Cardiac fibroblast (primary cell): ENCODE measurements around the gene CHN1.

Experiments used
- DNase-seq, 2 donors: peaks; one replicate each; pipeline versions ENCODE4 v3.0.0 to v3.0.0-alpha.2; 2010; ENCODE audit warnings: low read depth in 2 of 2
- H3K4me3 ChIP-seq, 2 donors: replicated peaks in 1 of 2; 1 replicate in 1 of 2; 2 replicates in 1 of 2; pipeline ENCODE4 v1.5.1; 2011; ENCODE audit warnings: low read depth in 2 of 2, low read length in 2 of 2, mild to moderate bottlenecking in 2 of 2, moderate library complexity in 1 of 2
- CTCF ChIP-seq: IDR thresholded peaks from one replicate; pipeline ENCODE4 v1.5.1; 2011; ENCODE audit warnings: low read depth, mild to moderate bottlenecking, low read length, inconsistent platforms

Gene CHN1

GRCh38 chr2:174789001-174789400 is 216.2 kb downstream of the CHN1 start:
- no peak for TF ChIP-seq CTCF
- H3K4me3 ChIP-seq, result no peak overlapping the region
- no peak for DNase-seq

- no peak for DNase-seq
- no peak for TF ChIP-seq CTCF
- H3K4me3 ChIP-seq, result no peak overlapping the region
These were observed 216.8 kb downstream of the CHN1 start for GRCh38 chr2:174788291-174788929.

GRCh38 chr2:174787487-174788205 is 217.5 kb downstream of the CHN1 start:
- TF ChIP-seq CTCF, result no peak
- H3K4me3 ChIP-seq, result no peak overlapping the region
- peak; percentile 86 to 89 for DNase-seq

GRCh38 chr2:174786066-174786725 is 219.0 kb downstream of the CHN1 start:
- no peak for TF ChIP-seq CTCF
- peak; percentile 44 to 70 for DNase-seq
- H3K4me3 ChIP-seq, result no peak overlapping the region

GRCh38 chr2:174785481-174785880 is 219.7 kb downstream of the CHN1 start:
- TF ChIP-seq CTCF, result no peak
- no peak overlapping the region for H3K4me3 ChIP-seq
- DNase-seq, result no peak

- H3K4me3 ChIP-seq, result no peak overlapping the region
- no peak for DNase-seq
- TF ChIP-seq CTCF, result no peak
These were observed 220.3 kb downstream of the CHN1 start for GRCh38 chr2:174784909-174785308.
